ENCODE measurements around the gene RNF11.
"Not testable (repeated sequence)": the region's sequence is repeated elsewhere in the genome, so short reads cannot be mapped to it uniquely, and the experiment has no call there.

The RNF11 gene

GRCh38 chr1:51235673-51236530, at the start of gene RNF11:
RNF11 (plus strand) TSS chr1:51236273; CDS start chr1:51236757, 484 bp downstream.
- DNase-seq: peak; percentile 90 to 95

GRCh38 chr1:51188230-51188629, 47.8 kb upstream of the RNF11 start:
- DNase-seq: no peak

GRCh38 chr1:51189421-51190073, 46.5 kb upstream of the RNF11 start:
- DNase-seq: peak in 1 of 2 experiments; percentile 29

GRCh38 chr1:51190961-51191360, 45.1 kb upstream of the RNF11 start:
- DNase-seq: no peak

- peak; percentile 49 to 63 for DNase-seq
These were observed 43.7 kb upstream of the RNF11 start for GRCh38 chr1:51192213-51192843.

- DNase-seq: no peak
These were observed 42.5 kb upstream of the RNF11 start for GRCh38 chr1:51193564-51193963.

GRCh38 chr1:51203121-51203873, 32.8 kb upstream of the RNF11 start:
- no peak for DNase-seq

- DNase-seq: no peak
These were observed 32.2 kb upstream of the RNF11 start for GRCh38 chr1:51203874-51204245.

- no peak for DNase-seq
These were observed 26.0 kb upstream of the RNF11 start for GRCh38 chr1:51210055-51210454.

GRCh38 chr1:51210676-51211075, 25.4 kb upstream of the RNF11 start:
- no peak for DNase-seq

- no peak for DNase-seq
These were observed 21.4 kb upstream of the RNF11 start for GRCh38 chr1:51214615-51215131.

- no peak for DNase-seq
These were observed 20.9 kb upstream of the RNF11 start for GRCh38 chr1:51215169-51215568.

GRCh38 chr1:51216631-51217030, 19.4 kb upstream of the RNF11 start:
- no peak for DNase-seq

GRCh38 chr1:51217101-51217500, 19.0 kb upstream of the RNF11 start:
- DNase-seq: no peak

- DNase-seq: no peak
These were observed 17.5 kb upstream of the RNF11 start for GRCh38 chr1:51218570-51218969.

GRCh38 chr1:51219022-51219421, 17.1 kb upstream of the RNF11 start:
- no peak for DNase-seq

GRCh38 chr1:51221529-51221928, 14.5 kb upstream of the RNF11 start:
- not testable (repeated sequence) for DNase-seq

GRCh38 chr1:51222136-51222787, 13.8 kb upstream of the RNF11 start:
- peak in 1 of 2 experiments; percentile 24 for DNase-seq

GRCh38 chr1:51222809-51223208, 13.3 kb upstream of the RNF11 start:
- DNase-seq: no peak

- no peak for DNase-seq
These were observed 11.8 kb upstream of the RNF11 start for GRCh38 chr1:51224255-51224654.

GRCh38 chr1:51227231-51227960, 8.7 kb upstream of the RNF11 start:
- DNase-seq: not testable (repeated sequence)

All from activated T-cell treated with anti-CD3 and anti-CD28 coated beads, Interleukin-2, amount 50 U/mL, for 48 hours (primary cell).